ENCODE measurements around the gene NOTCH1.
A peak's percentile ranks its signal among the peaks of the same experiment; 100 is the strongest.

NOTCH1 gene

DNA sequence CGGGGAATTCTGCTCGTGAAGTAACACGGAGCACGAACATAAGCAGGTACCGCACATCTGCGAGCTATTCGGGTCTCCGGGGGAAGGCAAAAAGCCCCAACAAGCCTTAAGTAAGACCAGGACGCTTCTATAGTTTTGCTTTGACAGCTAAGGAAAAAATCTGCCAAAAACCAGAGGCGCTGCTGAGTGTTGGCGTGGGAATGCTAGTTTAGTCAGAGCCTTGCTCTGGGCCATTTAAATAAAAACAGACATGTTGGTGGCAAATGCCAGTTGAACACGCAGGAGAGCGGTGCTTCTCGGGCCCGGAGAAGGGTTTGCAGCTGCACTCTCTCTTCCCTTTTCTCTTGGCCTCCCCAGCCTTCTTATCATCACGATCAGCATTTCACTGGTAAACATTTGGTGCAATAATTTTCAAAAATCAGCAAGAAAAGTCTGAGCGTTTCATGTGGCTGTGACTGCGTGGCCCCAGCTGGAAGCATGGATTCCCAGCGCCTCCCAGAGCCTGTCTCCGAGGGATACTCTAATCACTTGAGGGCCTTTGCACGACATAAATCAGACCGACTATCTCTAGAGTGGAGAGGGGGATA, 6.4 kb upstream of the NOTCH1 start:
- TF ChIP-seq, protein P1, sequence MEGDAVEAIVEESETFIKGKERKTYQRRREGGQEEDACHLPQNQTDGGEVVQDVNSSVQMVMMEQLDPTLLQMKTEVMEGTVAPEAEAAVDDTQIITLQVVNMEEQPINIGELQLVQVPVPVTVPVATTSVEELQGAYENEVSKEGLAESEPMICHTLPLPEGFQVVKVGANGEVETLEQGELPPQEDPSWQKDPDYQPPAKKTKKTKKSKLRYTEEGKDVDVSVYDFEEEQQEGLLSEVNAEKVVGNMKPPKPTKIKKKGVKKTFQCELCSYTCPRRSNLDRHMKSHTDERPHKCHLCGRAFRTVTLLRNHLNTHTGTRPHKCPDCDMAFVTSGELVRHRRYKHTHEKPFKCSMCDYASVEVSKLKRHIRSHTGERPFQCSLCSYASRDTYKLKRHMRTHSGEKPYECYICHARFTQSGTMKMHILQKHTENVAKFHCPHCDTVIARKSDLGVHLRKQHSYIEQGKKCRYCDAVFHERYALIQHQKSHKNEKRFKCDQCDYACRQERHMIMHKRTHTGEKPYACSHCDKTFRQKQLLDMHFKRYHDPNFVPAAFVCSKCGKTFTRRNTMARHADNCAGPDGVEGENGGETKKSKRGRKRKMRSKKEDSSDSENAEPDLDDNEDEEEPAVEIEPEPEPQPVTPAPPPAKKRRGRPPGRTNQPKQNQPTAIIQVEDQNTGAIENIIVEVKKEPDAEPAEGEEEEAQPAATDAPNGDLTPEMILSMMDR (IDR thresholded peaks at IDR 0.05; ENCODE audit: low read depth, low read length): no peak
- DNase-seq (ENCODE audit: extremely low read depth, low read depth): peak; percentile 69

GRCh38 chr9:136551401-136552116, 5.7 kb upstream of the NOTCH1 start:
- TF ChIP-seq, protein P1 (IDR thresholded peaks at IDR 0.05; ENCODE audit: low read depth, low read length): no peak
- DNase-seq (ENCODE audit: extremely low read depth, low read depth): no peak

DNA sequence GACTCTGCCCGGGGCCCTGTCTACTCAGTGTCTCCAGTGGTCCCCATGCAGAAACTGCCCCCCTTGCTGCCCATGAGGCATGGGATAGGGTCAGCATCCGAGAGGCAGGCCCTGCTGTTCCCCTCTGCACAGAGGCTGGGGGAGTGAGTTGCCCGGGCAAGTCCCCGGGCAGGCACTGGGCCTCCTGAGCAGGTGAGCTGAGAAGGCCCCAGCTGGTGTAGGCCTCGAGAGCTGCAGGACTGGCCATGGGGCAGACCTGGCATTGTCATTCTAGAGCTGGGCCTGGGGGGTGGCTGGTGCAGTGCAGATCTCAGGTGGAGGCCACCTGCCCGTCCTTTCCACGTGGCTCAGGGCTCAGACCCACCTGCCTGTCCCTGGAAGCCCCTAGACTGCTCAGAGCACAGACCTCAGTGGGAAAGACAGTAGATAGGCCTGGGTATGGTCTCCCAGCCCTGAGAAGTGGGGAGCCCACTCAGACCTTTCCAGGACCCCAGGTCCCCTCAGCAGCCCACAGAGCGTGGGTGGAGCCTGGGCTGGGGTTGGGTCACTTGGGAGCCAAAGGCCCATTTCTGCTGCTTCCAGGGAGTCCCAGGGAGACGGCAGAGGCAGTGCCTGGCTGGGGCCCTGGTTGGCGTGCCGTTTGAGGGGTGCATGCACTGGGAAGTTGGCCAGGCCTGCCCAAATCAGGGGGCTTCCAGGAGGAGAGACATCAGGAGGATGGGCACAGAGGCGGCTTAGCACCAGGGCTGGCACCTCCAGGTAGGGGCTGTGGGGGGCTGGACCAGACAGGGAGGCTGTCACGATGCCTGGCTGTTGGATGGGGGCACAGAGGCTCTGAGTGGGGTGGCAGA, 4.8 kb upstream of the NOTCH1 start:
- DNase-seq (ENCODE audit: extremely low read depth, low read depth): no peak
- TF ChIP-seq, protein P1 (IDR thresholded peaks at IDR 0.05; ENCODE audit: low read depth, low read length): no peak

GRCh38 chr9:136549010-136549980, 3.4 kb upstream of the NOTCH1 start:
- TF ChIP-seq, protein P1 (IDR thresholded peaks at IDR 0.05; ENCODE audit: low read depth, low read length): no peak
- DNase-seq (ENCODE audit: extremely low read depth, low read depth): no peak

DNA sequence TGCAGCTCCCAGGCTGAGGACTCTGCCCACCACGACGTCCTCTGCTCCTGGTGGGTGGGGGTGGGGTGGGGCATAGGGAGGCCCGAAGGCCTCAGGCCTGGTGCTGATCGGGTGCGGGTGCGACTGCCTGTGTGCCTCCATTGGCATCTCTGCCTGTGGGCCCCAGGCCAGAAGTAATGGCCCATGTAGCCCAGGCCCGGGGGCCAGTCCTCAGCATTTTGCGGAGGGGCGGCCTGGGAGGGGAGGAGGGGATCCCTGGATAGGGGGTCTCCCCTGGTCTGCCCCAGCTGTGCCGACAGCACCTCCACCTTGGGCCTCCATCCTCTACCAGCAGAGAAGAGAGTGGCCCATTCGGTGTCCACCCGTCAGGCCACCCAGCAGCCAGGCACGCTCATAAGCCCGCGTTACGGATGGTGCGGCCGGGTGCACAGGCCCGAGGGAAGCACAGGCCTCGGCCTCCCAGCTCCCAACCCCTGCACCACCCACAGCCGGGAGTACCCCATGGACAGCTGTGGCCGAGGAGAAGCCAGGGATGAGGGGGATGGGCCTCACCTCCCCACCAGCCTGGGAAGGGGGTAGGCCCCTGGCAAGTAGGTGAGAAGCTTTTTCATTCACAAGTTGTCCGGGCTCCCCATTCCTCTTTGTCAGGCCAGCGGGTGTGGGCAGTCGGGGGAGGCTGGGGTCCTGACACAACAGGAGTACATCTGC, 1.8 kb upstream of the NOTCH1 start:
- TF ChIP-seq, protein P1 (IDR thresholded peaks at IDR 0.05; ENCODE audit: low read depth, low read length): no peak
- no peak for DNase-seq (ENCODE audit: extremely low read depth, low read depth)

DNA sequence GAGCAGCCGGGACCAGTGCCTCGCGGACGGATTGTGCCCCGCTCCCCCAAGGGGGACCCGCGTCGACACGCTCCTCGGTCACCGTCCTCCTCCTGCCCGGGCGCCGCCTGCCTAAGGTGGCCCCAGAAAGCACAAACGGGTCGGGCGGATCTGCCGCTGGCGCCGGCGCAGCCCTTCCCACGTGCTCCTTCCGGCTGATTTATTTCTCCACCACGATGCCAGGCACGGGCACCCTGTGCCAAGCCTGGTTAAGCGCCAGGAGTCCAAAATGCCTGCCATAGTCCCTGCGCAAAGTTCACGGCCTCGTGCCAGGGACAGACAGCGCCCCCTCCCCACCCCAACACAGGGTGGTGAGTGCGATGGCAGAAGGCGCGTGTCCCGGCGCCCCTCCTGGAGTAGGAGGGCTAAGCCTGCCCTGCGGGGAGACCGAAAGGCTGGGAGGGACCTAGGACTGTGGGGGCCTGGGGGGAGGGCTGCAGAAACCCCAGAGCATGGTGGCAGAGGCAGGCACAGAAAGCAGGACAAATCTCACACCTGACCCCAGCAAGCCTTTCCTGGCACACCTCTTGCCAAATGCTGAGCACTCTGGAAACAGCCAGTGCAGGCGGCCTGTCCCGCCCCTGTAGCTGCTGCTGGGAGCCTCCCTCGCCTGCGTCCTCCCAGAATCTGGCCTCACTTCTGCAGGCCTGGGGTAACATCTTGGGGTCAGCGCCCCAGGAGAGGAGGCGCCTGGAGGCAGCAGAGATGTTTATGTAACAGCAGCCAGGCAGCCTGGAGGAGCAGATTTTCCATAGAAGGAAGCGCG, 1.1 kb upstream of the NOTCH1 start:
- TF ChIP-seq, protein P1 (IDR thresholded peaks at IDR 0.05; ENCODE audit: low read depth, low read length): no peak
- no peak for DNase-seq (ENCODE audit: extremely low read depth, low read depth)

All from AG09319 (cell line).